Trophoblast cell (in vitro differentiated cells and primary cell): Measurements from ENCODE around the gene CAMK2B.
A peak's percentile ranks its signal among the peaks of the same experiment; 100 is the strongest.

Experiments used
- DNase-seq, 2 donors: peaks; one replicate each; pipeline ENCODE4 v3.0.0-alpha.2; 2016
- H2AFZ ChIP-seq: 2 replicates; pipeline ENCODE4 v1.6.1; 2013; ENCODE audit warnings: low read length, moderate library complexity, mild to moderate bottlenecking; ENCODE audit not compliant: insufficient read depth, poor library complexity
- H2AK5ac ChIP-seq: 2 replicates; pipeline ENCODE4 v1.6.1; 2013; ENCODE audit warnings: mild to moderate bottlenecking, low read length
- H2BK120ac ChIP-seq: 2 replicates; pipeline ENCODE4 v1.6.1; 2013; ENCODE audit warnings: low read length, mild to moderate bottlenecking, moderate library complexity; ENCODE audit not compliant: insufficient read depth, poor library complexity
- H2BK12ac ChIP-seq: 2 replicates; pipeline ENCODE4 v1.6.1; 2013; ENCODE audit warnings: mild to moderate bottlenecking, low read length, moderate library complexity
- H2BK5ac ChIP-seq: 2 replicates; pipeline ENCODE4 v1.6.1; 2013; ENCODE audit warnings: low read length, low read depth, moderate library complexity, mild to moderate bottlenecking; ENCODE audit not compliant: poor library complexity
- H3K14ac ChIP-seq: 2 replicates; pipeline ENCODE4 v1.6.1; 2013; ENCODE audit warnings: mild to moderate bottlenecking, low read length
- H3K18ac ChIP-seq: 2 replicates; pipeline ENCODE4 v1.6.1; 2013; ENCODE audit warnings: mild to moderate bottlenecking, low read length
- H3K23ac ChIP-seq: 2 replicates; pipeline ENCODE4 v1.6.1; 2013; ENCODE audit warnings: low read length
- H3K27ac ChIP-seq: 2 replicates; pipeline ENCODE4 v1.5.1; 2013; ENCODE audit warnings: low read depth, mild to moderate bottlenecking, inconsistent platforms, low read length, moderate library complexity
- H3K27me3 ChIP-seq: 2 replicates; pipeline ENCODE4 v1.6.1; 2013; ENCODE audit warnings: inconsistent platforms, mild to moderate bottlenecking, low read length, moderate library complexity; ENCODE audit not compliant: insufficient read depth
- H3K36me3 ChIP-seq, 2 experiments: 1 replicate in 1 of 2; 2 replicates in 1 of 2; pipeline ENCODE4 v1.6.1; 2013; ENCODE audit warnings: low read length in 2 of 2, mild to moderate bottlenecking in 2 of 2, moderate library complexity in 1 of 2; ENCODE audit not compliant: insufficient read depth in 2 of 2, control insufficient read depth in 1 of 2
- H3K4ac ChIP-seq: 2 replicates; pipeline ENCODE4 v1.6.1; 2013; ENCODE audit warnings: low read depth, mild to moderate bottlenecking, low read length, moderate library complexity
- H3K4me1 ChIP-seq, 2 experiments: 1 replicate in 1 of 2; 2 replicates in 1 of 2; pipeline ENCODE4 v1.6.1; 2013; ENCODE audit warnings: low read length in 2 of 2, mild to moderate bottlenecking in 2 of 2, moderate library complexity in 1 of 2; ENCODE audit not compliant: insufficient read depth in 2 of 2, control insufficient read depth in 1 of 2
- H3K4me2 ChIP-seq: 2 replicates; pipeline ENCODE4 v1.6.1; 2013; ENCODE audit warnings: inconsistent platforms, mild to moderate bottlenecking, low read length, moderate library complexity
- H3K4me3 ChIP-seq: 2 replicates; pipeline ENCODE4 v1.5.1; 2013; ENCODE audit warnings: mild to moderate bottlenecking, low read depth, low read length, inconsistent platforms
- H3K79me1 ChIP-seq: one replicate; pipeline ENCODE4 v1.6.1; 2013; ENCODE audit warnings: low read length
- H3K79me2 ChIP-seq: 2 replicates; pipeline ENCODE4 v1.6.1; 2013; ENCODE audit warnings: low read length, mild to moderate bottlenecking; ENCODE audit not compliant: control insufficient read depth, insufficient read depth, poor library complexity
- H3K9ac ChIP-seq: 2 replicates; pipeline ENCODE4 v1.6.1; 2013; ENCODE audit warnings: mild to moderate bottlenecking, low read length
- H3K9me3 ChIP-seq: 2 replicates; pipeline ENCODE4 v1.6.1; 2013; ENCODE audit warnings: low read depth, mild to moderate bottlenecking, control low read depth, inconsistent platforms, low read length; ENCODE audit not compliant: insufficient read depth
- H4K12ac ChIP-seq: 2 replicates; pipeline ENCODE4 v1.6.1; 2013; ENCODE audit warnings: low read depth, mild to moderate bottlenecking, low read length, moderate library complexity
- H4K8ac ChIP-seq: 2 replicates; pipeline ENCODE4 v1.6.1; 2013; ENCODE audit warnings: low read depth, mild to moderate bottlenecking, low read length, moderate library complexity
- H4K91ac ChIP-seq: one replicate; pipeline ENCODE4 v1.6.1; 2013; ENCODE audit warnings: low read depth, mild to moderate bottlenecking, low read length, moderate library complexity
- WGBS: extraction: QIAGEN DNeasy Blood & Tissue Kit; methylation state at CpG from one replicate; pipeline ENCODE4 v1.1.7; 2013; ENCODE audit warnings: missing lambda C conversion rate; ENCODE audit not compliant: insufficient read length, insufficient coverage; ENCODE audit errors: extremely low coverage; 5-methylcytosine and 5-hydroxymethylcytosine counted together

The CAMK2B gene

DNA sequence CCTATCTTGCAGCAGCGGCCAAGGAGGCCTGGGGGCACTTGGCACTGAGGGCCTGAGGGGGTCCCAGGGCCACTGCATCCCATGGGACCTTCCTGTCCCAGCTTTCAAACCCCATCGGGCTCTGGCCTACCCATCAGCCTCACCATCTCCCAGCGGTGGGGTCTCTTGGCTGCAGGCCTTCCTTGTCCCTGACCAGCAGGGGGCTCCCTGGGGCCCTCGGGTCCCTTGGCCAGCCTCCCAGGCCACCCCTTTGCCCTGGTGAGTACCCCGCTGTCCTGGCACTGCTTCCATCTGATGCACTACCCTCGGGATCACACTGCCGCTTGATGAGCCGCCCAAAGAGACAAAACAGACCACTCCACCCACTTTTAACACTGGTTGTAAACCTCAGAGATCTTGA is 81.1 kb downstream of the CAMK2B start:
- no peak overlapping the region for H3K27ac ChIP-seq
- WGBS: no CpG with 5 or more reads among the region's 8 CpGs
- no peak overlapping the region for H3K4ac ChIP-seq

DNA sequence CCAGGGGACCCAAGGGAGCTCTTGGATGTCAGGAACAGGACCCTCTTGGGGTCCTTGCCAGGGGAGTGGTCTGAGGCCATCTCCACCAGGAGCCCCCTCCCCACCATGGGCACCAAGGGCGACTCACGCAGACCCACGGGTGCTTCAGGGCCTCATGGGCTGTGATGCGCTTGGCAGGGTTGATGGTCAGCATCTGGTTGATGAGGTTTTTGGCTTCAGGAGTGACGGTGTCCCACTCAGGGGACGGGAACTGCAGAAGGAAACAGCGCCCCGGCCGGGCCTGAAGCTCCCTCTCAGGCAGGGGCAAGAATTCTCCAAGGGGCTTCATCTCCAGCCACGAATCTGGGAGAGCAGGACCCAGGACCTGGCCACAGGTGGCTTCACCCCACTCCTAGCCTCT is 83.3 kb downstream of the CAMK2B start:
- H3K23ac ChIP-seq: no peak overlapping the region
- H2BK120ac ChIP-seq: no peak overlapping the region
- H3K79me1 ChIP-seq: no peaks in the 10 kb centered on the region
- WGBS: no CpG with 5 or more reads among the region's 10 CpGs
- no peaks in the 10 kb centered on the region for H3K4me1 ChIP-seq
- H2BK12ac ChIP-seq: no peak overlapping the region
- no peak for DNase-seq
- no peak overlapping the region for H2AFZ ChIP-seq
- H3K4me2 ChIP-seq: no peak overlapping the region
- no peak overlapping the region for H4K12ac ChIP-seq
- no peaks in the 10 kb centered on the region for H3K79me2 ChIP-seq
- no peak overlapping the region for H3K18ac ChIP-seq
- H3K27ac ChIP-seq: no peak overlapping the region
- no peaks in the 10 kb centered on the region for H3K27me3 ChIP-seq
- no peak overlapping the region for H3K9ac ChIP-seq
- no peak overlapping the region for H4K91ac ChIP-seq
- peaks cover 5% of the 10 kb centered on the region for H3K9me3 ChIP-seq
- no peak overlapping the region for H4K8ac ChIP-seq
- no peak overlapping the region for H3K14ac ChIP-seq
- H3K36me3 ChIP-seq: no peaks in the 10 kb centered on the region
- H3K4me3 ChIP-seq: no peak overlapping the region
- H2BK5ac ChIP-seq: no peak overlapping the region
- H2AK5ac ChIP-seq: no peak overlapping the region
- no peak overlapping the region for H3K4ac ChIP-seq

More for the DNA sequence above, 81.1 kb downstream of the CAMK2B start:
- Histone ChIP-seq H2BK120ac (no peak overlapping the region), H3K4me1 (no peaks in the 10 kb centered on the region), H3K79me2 (no peaks in the 10 kb centered on the region), H3K9ac (no peak overlapping the region), H2AK5ac (no peak overlapping the region), H3K27me3 (no peaks in the 10 kb centered on the region), H3K14ac (no peak overlapping the region), H2AFZ (no peak overlapping the region), H3K23ac (no peak overlapping the region), H3K4me2 (no peak overlapping the region), H3K4me3 (no peak overlapping the region), H3K79me1 (no peaks in the 10 kb centered on the region), H4K91ac (no peak overlapping the region), H3K36me3 (no peaks in the 10 kb centered on the region), H2BK5ac (no peak overlapping the region), H3K9me3 (peaks cover 6% of the 10 kb centered on the region), H4K8ac (no peak overlapping the region), H4K12ac (no peak overlapping the region), H2BK12ac (no peak overlapping the region), H3K18ac (no peak overlapping the region)
- peak in 1 of 2 donors; percentile 9 for DNase-seq

DNA sequence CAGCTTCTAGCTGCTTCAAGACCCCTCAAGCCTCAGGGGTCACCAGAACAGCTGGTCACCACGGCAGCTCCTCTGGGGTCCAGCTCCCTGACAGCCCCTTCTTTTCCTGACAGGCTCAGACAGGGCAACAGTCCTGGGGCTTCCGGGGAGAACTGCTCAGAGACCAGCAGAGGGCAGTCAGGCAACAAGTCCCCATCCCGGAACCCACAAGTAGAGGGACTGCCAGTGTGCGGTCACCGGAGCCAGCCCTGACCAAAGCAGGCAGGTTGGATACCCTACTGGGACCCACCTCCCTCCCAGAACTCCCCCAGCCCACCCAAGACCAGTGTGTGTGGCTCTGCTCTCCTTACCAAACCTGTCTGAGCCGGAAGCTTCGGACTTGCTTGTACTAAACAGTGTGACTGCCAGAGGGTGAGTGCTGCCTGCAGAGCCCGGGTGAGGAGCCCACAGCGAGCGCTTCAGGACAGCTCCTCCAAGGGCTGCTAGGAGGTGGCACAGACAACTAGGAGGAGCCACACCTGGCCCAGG is 84.3 kb downstream of the CAMK2B start:
- H2AK5ac ChIP-seq: no peak overlapping the region
- DNase-seq: peak; percentile 58 to 78
- no peak overlapping the region for H3K14ac ChIP-seq
- H3K36me3 ChIP-seq: no peaks in the 10 kb centered on the region
- no peak overlapping the region for H4K12ac ChIP-seq
- H3K9ac ChIP-seq: no peak overlapping the region
- H3K4me3 ChIP-seq: no peak overlapping the region
- no peaks in the 10 kb centered on the region for H3K4me1 ChIP-seq
- no peaks in the 10 kb centered on the region for H3K79me1 ChIP-seq
- no peaks in the 10 kb centered on the region for H3K9me3 ChIP-seq
- no peak overlapping the region for H3K18ac ChIP-seq
- no peaks in the 10 kb centered on the region for H3K27me3 ChIP-seq
- H4K8ac ChIP-seq: no peak overlapping the region
- H3K23ac ChIP-seq: no peak overlapping the region
- H2BK5ac ChIP-seq: no peak overlapping the region
- WGBS: no CpG with 5 or more reads among the region's 10 CpGs
- no peak overlapping the region for H3K4ac ChIP-seq
- H2AFZ ChIP-seq: no peak overlapping the region
- H3K27ac ChIP-seq: no peak overlapping the region
- H2BK12ac ChIP-seq: no peak overlapping the region
- no peak overlapping the region for H4K91ac ChIP-seq
- no peak overlapping the region for H2BK120ac ChIP-seq
- H3K4me2 ChIP-seq: no peak overlapping the region
- no peaks in the 10 kb centered on the region for H3K79me2 ChIP-seq

DNA sequence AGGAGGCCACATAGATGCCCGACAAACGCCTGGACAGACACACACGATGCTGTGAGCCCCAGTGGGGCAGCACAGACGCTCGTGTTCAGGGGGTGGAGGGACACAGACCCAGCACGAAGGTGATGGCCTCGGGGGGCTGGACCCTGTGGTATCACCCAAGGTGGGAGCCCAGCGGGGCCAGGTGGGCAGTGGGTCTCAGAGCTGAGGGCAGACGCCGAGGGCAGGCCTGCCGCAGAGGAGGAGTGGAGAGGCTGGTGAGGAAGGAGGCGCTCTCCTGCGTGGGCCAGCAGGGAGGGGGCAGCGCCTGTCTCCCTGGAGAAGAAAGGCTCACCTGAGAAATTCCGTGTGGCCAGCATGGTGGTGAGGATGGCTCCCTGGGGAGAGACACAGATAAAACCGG is 85.0 kb downstream of the CAMK2B start:
- no CpG with 5 or more reads among the region's 16 CpGs for WGBS
- no peaks in the 10 kb centered on the region for H3K79me2 ChIP-seq
- no peak overlapping the region for H4K12ac ChIP-seq
- H3K14ac ChIP-seq: no peak overlapping the region
- no peak overlapping the region for H3K4ac ChIP-seq
- no peak overlapping the region for H3K4me3 ChIP-seq
- H3K23ac ChIP-seq: no peak overlapping the region
- H4K91ac ChIP-seq: no peak overlapping the region
- no peak overlapping the region for H2AFZ ChIP-seq
- H3K4me2 ChIP-seq: no peak overlapping the region
- H4K8ac ChIP-seq: no peak overlapping the region
- H3K4me1 ChIP-seq: no peaks in the 10 kb centered on the region
- no peak overlapping the region for H2BK12ac ChIP-seq
- H3K27me3 ChIP-seq: no peaks in the 10 kb centered on the region
- DNase-seq: no peak
- H2BK5ac ChIP-seq: no peak overlapping the region
- no peak overlapping the region for H3K9ac ChIP-seq
- no peaks in the 10 kb centered on the region for H3K9me3 ChIP-seq
- H3K27ac ChIP-seq: no peak overlapping the region
- no peak overlapping the region for H3K18ac ChIP-seq
- H2AK5ac ChIP-seq: no peak overlapping the region
- no peaks in the 10 kb centered on the region for H3K36me3 ChIP-seq
- H3K79me1 ChIP-seq: no peaks in the 10 kb centered on the region
- H2BK120ac ChIP-seq: no peak overlapping the region
